ENCODE data around the gene PLAA.

The PLAA gene

DNA sequence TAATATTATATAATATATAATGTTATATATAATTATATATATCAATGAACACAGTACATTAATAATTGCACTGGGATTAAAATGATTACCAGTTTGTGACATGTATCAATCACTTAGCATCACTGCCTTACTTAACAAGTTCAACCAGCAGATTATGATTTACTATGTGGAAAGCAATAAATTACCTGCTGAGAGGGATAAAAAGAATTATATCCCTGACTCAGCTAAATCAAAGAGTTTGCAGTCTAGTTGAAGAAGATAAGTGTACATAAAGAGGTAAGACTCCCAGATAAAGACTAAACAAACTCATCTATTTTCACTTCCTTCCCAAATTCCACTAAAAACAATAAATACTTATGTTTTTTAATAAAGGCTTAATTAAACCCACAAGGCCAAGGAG is 11.2 kb downstream of the PLAA start:
- no peak for DNase-seq
- ChIA-PET POLR2A (no interaction called here), CTCF (interaction anchor here (1.4 kb wide), 1 partner anchor 11 kb away, joined by 3 read pairs; no protein-coding TSS in a partner anchor)
- H3K4me1 ChIP-seq (ENCODE audit: control extremely low read depth in 1 of 4, control insufficient read depth in 4 of 4, insufficient read depth in 4 of 4, low read length in 3 of 4): no peaks in the 10 kb centered on the region
- peaks cover 0 to 7% (median 2%) of the 10 kb centered on the region in 5 experiments for H3K9me3 ChIP-seq (ENCODE audit: control extremely low read depth in 1 of 5, control insufficient read depth in 4 of 5, insufficient read depth in 2 of 5, low read depth in 1 of 5, low read length in 4 of 5)
- no peak overlapping the region for H3K4me3 ChIP-seq (ENCODE audit: control insufficient read depth in 1 of 7, extremely low read depth in 1 of 7, insufficient read depth in 4 of 7, low read depth in 2 of 7, low read length in 6 of 7)
- H3K27me3 ChIP-seq (replicated peaks in 2 of 5; ENCODE audit: control insufficient read depth in 4 of 5, insufficient read depth in 5 of 5, low read length in 4 of 5): no peaks in the 10 kb centered on the region
- peaks cover 0 to 7% (median 4%) of the 10 kb centered on the region in 4 experiments for H3K36me3 ChIP-seq (ENCODE audit: control insufficient read depth in 4 of 4, insufficient read depth in 4 of 4, low read length in 3 of 4)
- no peak overlapping the region for H3K27ac ChIP-seq (ENCODE audit: insufficient read depth in 1 of 2, low read depth in 1 of 2, low read length in 2 of 2, poor library complexity in 1 of 2, severe bottlenecking in 2 of 2)

DNA sequence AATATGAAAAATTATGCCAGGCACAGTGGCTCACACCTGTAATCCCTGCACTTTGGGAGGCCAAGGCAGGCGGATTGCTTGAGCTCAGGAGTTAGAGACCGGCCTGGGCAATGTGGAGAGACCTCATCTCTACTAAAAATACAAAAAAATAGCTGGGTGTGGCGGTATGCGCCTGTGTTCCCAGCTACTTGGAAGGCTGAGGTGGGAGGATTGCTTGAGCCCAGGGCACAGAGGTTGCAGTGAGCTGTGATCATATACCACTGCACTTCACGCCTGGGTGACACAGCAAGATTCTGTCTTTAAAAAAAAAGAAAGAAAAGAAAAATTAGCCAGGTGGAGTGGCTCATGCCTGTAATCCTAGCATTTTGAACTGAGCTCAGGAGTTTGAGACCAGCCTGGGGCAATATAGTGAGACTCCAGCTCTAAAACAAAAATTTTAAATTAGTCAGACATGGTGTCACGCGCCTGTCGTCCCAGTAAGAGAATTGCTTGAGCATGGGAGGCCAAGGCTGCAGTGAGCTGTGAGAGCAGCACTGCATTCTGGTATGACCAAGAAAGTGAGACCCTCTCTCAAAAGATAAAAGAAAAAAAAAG is 18.0 kb downstream of the PLAA start:
- ChIA-PET POLR2A (no interaction called here), CTCF (interaction anchor here (1.2 to 1.4 kb wide), 3 partner anchors 9 to 38 kb away, joined by 3 to 5 read pairs (median 5); partner anchors contain the start of gene IFT74)
- H3K27ac ChIP-seq (ENCODE audit: insufficient read depth in 1 of 2, low read depth in 1 of 2, low read length in 2 of 2, poor library complexity in 1 of 2, severe bottlenecking in 2 of 2): no peak overlapping the region
- peaks cover 15 to 38% (median 26%) of the 10 kb centered on the region in 4 experiments for H3K36me3 ChIP-seq (ENCODE audit: control insufficient read depth in 4 of 4, insufficient read depth in 4 of 4, low read length in 3 of 4)
- no peaks in the 10 kb centered on the region for H3K4me1 ChIP-seq (ENCODE audit: control extremely low read depth in 1 of 4, control insufficient read depth in 4 of 4, insufficient read depth in 4 of 4, low read length in 3 of 4)
- no peaks in the 10 kb centered on the region for H3K9me3 ChIP-seq (ENCODE audit: control extremely low read depth in 1 of 5, control insufficient read depth in 4 of 5, insufficient read depth in 2 of 5, low read depth in 1 of 5, low read length in 4 of 5)
- DNase-seq: no peak
- H3K4me3 ChIP-seq (ENCODE audit: control insufficient read depth in 1 of 7, extremely low read depth in 1 of 7, insufficient read depth in 4 of 7, low read depth in 2 of 7, low read length in 6 of 7): no peak overlapping the region
- 92% methylated on average over 5 of the region's 8 CpGs for WGBS (ENCODE audit: insufficient coverage)
- no peaks in the 10 kb centered on the region for H3K27me3 ChIP-seq (replicated peaks in 2 of 5; ENCODE audit: control insufficient read depth in 4 of 5, insufficient read depth in 5 of 5, low read length in 4 of 5)

DNA sequence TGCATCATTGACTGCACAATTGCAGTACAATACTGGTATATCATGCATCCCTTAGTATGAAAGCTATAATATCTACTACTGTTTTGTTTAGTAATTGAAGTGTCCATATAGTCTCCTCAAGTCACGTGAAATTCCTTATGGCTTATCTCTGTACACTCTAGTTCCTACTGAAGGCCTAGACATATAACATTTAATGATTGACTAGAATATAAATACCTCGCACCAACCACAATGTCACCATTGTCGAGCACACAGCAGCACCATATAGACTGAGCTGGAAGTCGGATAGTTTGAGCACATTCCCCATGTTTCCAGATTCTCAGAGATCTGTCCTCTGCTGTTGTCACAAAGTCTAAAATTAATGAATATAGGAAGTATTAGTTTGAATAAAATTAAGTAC is 21.4 kb downstream of the PLAA start:
- Histone ChIP-seq H3K9me3 (ENCODE audit: control extremely low read depth in 1 of 5, control insufficient read depth in 4 of 5, insufficient read depth in 2 of 5, low read depth in 1 of 5, low read length in 4 of 5) (no peaks in the 10 kb centered on the region), H3K4me1 (ENCODE audit: control extremely low read depth in 1 of 4, control insufficient read depth in 4 of 4, insufficient read depth in 4 of 4, low read length in 3 of 4) (no peaks in the 10 kb centered on the region), H3K4me3 (ENCODE audit: control insufficient read depth in 1 of 7, extremely low read depth in 1 of 7, insufficient read depth in 4 of 7, low read depth in 2 of 7, low read length in 6 of 7) (no peak overlapping the region), H3K27me3 (replicated peaks in 2 of 5; ENCODE audit: control insufficient read depth in 4 of 5, insufficient read depth in 5 of 5, low read length in 4 of 5) (no peaks in the 10 kb centered on the region), H3K27ac (ENCODE audit: insufficient read depth in 1 of 2, low read depth in 1 of 2, low read length in 2 of 2, poor library complexity in 1 of 2, severe bottlenecking in 2 of 2) (no peak overlapping the region), H3K36me3 (ENCODE audit: control insufficient read depth in 4 of 4, insufficient read depth in 4 of 4, low read length in 3 of 4) (peaks cover 25 to 59% (median 44%) of the 10 kb centered on the region in 4 experiments)
- CTCF ChIA-PET: interaction anchor here (0.8 kb wide), 1 partner anchor 10 kb away, joined by 3 read pairs; no protein-coding TSS in a partner anchor
- DNase-seq: no peak
- WGBS (ENCODE audit: insufficient coverage): no CpG with 5 or more reads among the region's 4 CpGs
- POLR2A ChIA-PET: no interaction called here

DNA sequence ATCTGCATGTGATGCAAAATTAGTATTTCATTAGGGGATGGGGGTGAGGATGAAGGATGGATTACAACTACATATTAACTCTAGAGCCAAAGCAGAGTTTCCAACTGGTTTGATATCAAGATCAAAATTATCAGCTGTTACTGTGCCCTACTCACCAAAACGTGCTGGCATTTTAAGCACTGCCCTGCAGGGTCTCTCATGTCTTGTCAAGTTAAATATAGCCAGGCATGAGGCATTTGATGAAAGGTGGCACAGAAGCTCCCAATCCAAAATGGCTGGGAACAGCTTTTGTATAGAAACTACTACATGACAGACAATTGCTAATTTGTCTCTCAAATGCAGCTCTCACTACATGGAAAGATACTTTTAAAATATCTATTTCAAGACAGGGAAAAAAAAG is 27.3 kb downstream of the PLAA start:
- CTCF ChIA-PET: interaction anchor here (0.7 kb wide), 1 partner anchor 9 kb away, joined by 5 read pairs; no protein-coding TSS in a partner anchor
- no peak overlapping the region for H3K4me3 ChIP-seq (ENCODE audit: control insufficient read depth in 1 of 7, extremely low read depth in 1 of 7, insufficient read depth in 4 of 7, low read depth in 2 of 7, low read length in 6 of 7)
- H3K27ac ChIP-seq (ENCODE audit: insufficient read depth in 1 of 2, low read depth in 1 of 2, low read length in 2 of 2, poor library complexity in 1 of 2, severe bottlenecking in 2 of 2): no peak overlapping the region
- no peaks in the 10 kb centered on the region for H3K9me3 ChIP-seq (ENCODE audit: control extremely low read depth in 1 of 5, control insufficient read depth in 4 of 5, insufficient read depth in 2 of 5, low read depth in 1 of 5, low read length in 4 of 5)
- peaks cover 25 to 83% (median 54%) of the 10 kb centered on the region in 4 experiments for H3K36me3 ChIP-seq (ENCODE audit: control insufficient read depth in 4 of 4, insufficient read depth in 4 of 4, low read length in 3 of 4)
- POLR2A ChIA-PET: no interaction called here
- WGBS (ENCODE audit: insufficient coverage): 89% methylated on average over 1 of the region's 1 CpG
- DNase-seq: no peak
- H3K27me3 ChIP-seq (replicated peaks in 2 of 5; ENCODE audit: control insufficient read depth in 4 of 5, insufficient read depth in 5 of 5, low read length in 4 of 5): no peaks in the 10 kb centered on the region
- no peaks in the 10 kb centered on the region for H3K4me1 ChIP-seq (ENCODE audit: control extremely low read depth in 1 of 4, control insufficient read depth in 4 of 4, insufficient read depth in 4 of 4, low read length in 3 of 4)

DNA sequence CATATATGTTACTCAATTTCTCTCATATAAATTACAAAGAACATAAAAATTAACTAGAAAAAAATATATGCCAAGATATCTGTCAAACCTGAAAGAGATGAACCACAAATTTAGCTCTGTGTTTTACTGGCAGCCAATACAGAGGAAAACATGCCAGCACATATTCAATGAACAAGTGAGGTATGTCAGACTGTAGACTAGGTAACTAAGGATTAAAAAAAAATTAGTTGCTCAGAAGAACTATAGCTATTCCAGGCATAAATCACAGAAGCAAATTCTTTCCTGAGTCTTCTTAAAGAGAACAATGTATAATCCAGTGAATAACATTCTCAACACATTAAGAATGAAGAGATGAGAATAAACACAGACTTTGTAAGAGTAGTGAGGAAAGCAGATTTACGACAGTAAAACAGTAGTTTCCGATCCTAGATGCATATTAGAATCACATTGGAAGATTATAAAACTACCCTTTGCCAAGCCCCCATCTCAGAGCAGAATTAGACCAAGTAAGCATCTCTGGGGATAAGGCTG is 33.8 kb downstream of the PLAA start:
- DNase-seq: no peak
- Histone ChIP-seq H3K4me3 (ENCODE audit: control insufficient read depth in 1 of 7, extremely low read depth in 1 of 7, insufficient read depth in 4 of 7, low read depth in 2 of 7, low read length in 6 of 7) (no peak overlapping the region), H3K27ac (ENCODE audit: insufficient read depth in 1 of 2, low read depth in 1 of 2, low read length in 2 of 2, poor library complexity in 1 of 2, severe bottlenecking in 2 of 2) (no peak overlapping the region), H3K36me3 (ENCODE audit: control insufficient read depth in 4 of 4, insufficient read depth in 4 of 4, low read length in 3 of 4) (peaks cover 16 to 40% (median 29%) of the 10 kb centered on the region in 4 experiments), H3K9me3 (ENCODE audit: control extremely low read depth in 1 of 5, control insufficient read depth in 4 of 5, insufficient read depth in 2 of 5, low read depth in 1 of 5, low read length in 4 of 5) (no peaks in the 10 kb centered on the region), H3K27me3 (replicated peaks in 2 of 5; ENCODE audit: control insufficient read depth in 4 of 5, insufficient read depth in 5 of 5, low read length in 4 of 5) (no peaks in the 10 kb centered on the region), H3K4me1 (ENCODE audit: control extremely low read depth in 1 of 4, control insufficient read depth in 4 of 4, insufficient read depth in 4 of 4, low read length in 3 of 4) (no peaks in the 10 kb centered on the region)
- POLR2A ChIA-PET: interaction anchor here (0.6 kb wide), 1 partner anchor 16 kb away, joined by 4 read pairs; no protein-coding TSS in a partner anchor
- WGBS (ENCODE audit: insufficient coverage): 100% methylated on average over 2 of the region's 2 CpGs
- CTCF ChIA-PET: interaction anchor here (0.7 to 1.6 kb wide), 3 partner anchors 11 to 34 kb away, joined by 3 read pairs; partner anchors contain the start of gene PLAA

DNA sequence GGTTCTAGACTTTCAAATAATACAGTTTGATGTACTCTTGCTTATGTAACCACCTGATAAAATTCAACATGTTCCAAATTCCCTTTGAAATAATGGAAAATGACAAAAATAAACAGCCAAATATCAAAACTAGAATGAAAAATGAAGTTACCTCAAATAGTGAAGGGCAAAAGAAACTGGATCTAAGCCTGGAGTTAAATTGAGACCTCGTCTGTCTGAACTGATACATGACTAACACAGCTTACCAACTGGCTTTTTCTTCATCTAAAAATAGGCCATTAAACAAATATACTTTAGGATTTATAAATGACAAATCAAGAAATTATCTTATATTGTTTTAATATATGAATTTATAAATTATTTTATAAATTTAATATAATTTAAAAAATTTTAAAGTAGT is 42.4 kb downstream of the PLAA start:
- no peak overlapping the region for H3K27ac ChIP-seq (ENCODE audit: insufficient read depth in 1 of 2, low read depth in 1 of 2, low read length in 2 of 2, poor library complexity in 1 of 2, severe bottlenecking in 2 of 2)
- H3K4me1 ChIP-seq (ENCODE audit: control extremely low read depth in 1 of 4, control insufficient read depth in 4 of 4, insufficient read depth in 4 of 4, low read length in 3 of 4): no peaks in the 10 kb centered on the region
- ChIA-PET CTCF (no interaction called here), POLR2A (no interaction called here)
- no peak overlapping the region for H3K4me3 ChIP-seq (ENCODE audit: control insufficient read depth in 1 of 7, extremely low read depth in 1 of 7, insufficient read depth in 4 of 7, low read depth in 2 of 7, low read length in 6 of 7)
- no peak for DNase-seq
- no peaks in the 10 kb centered on the region for H3K27me3 ChIP-seq (replicated peaks in 2 of 5; ENCODE audit: control insufficient read depth in 4 of 5, insufficient read depth in 5 of 5, low read length in 4 of 5)
- H3K36me3 ChIP-seq (ENCODE audit: control insufficient read depth in 4 of 4, insufficient read depth in 4 of 4, low read length in 3 of 4): peaks cover 11 to 29% (median 19%) of the 10 kb centered on the region in 4 experiments
- no CpG with 5 or more reads among the region's 1 CpG for WGBS (ENCODE audit: insufficient coverage)
- H3K9me3 ChIP-seq (ENCODE audit: control extremely low read depth in 1 of 5, control insufficient read depth in 4 of 5, insufficient read depth in 2 of 5, low read depth in 1 of 5, low read length in 4 of 5): no peaks in the 10 kb centered on the region

DNA sequence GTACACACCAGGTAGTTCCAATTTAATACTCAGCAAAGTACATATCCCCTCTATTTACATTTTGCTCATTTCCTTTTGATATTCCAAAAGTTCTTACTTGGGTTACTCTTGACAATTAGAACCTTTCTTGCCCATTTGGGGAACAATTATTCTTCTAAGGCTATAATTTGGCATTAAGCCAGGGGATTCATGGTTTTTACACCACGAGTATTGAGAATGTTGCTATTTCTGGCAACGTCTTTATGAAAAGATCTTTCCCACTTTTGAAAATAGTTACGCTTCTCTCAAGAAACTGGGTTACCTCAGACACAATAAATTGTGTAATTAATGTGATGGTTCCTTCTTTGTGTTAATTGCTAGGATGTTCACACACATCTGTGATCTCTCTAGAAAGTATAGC is 43.0 kb downstream of the PLAA start:
- no peak overlapping the region for H3K27ac ChIP-seq (ENCODE audit: insufficient read depth in 1 of 2, low read depth in 1 of 2, low read length in 2 of 2, poor library complexity in 1 of 2, severe bottlenecking in 2 of 2)
- H3K4me1 ChIP-seq (ENCODE audit: control extremely low read depth in 1 of 4, control insufficient read depth in 4 of 4, insufficient read depth in 4 of 4, low read length in 3 of 4): no peaks in the 10 kb centered on the region
- peaks cover 11 to 27% (median 19%) of the 10 kb centered on the region in 4 experiments for H3K36me3 ChIP-seq (ENCODE audit: control insufficient read depth in 4 of 4, insufficient read depth in 4 of 4, low read length in 3 of 4)
- DNase-seq: no peak
- no peaks in the 10 kb centered on the region for H3K9me3 ChIP-seq (ENCODE audit: control extremely low read depth in 1 of 5, control insufficient read depth in 4 of 5, insufficient read depth in 2 of 5, low read depth in 1 of 5, low read length in 4 of 5)
- H3K27me3 ChIP-seq (replicated peaks in 2 of 5; ENCODE audit: control insufficient read depth in 4 of 5, insufficient read depth in 5 of 5, low read length in 4 of 5): no peaks in the 10 kb centered on the region
- ChIA-PET CTCF (no interaction called here), POLR2A (no interaction called here)
- H3K4me3 ChIP-seq (ENCODE audit: control insufficient read depth in 1 of 7, extremely low read depth in 1 of 7, insufficient read depth in 4 of 7, low read depth in 2 of 7, low read length in 6 of 7): no peak overlapping the region
- 72% methylated on average over 3 of the region's 3 CpGs for WGBS (ENCODE audit: insufficient coverage)

Data from common myeloid progenitor, CD34-positive (primary cell).